ENCODE results near the gene CD81.

- TF ChIP-seq EZH2phosphoT487 (IDR thresholded peaks at IDR 0.05; ENCODE audit: insufficient read depth, low read depth) (no peak), EZH2 (IDR thresholded peaks at IDR 0.05; ENCODE audit: insufficient read depth, poor library complexity, severe bottlenecking) (no peak)
Measured at GRCh38 chr11:2383852-2384804, 7.0 kb downstream of the CD81 start.
